NT2/D1 (cell line): Measurements from ENCODE around the gene CCR5.

Experiments
- SUZ12 ChIP-seq: IDR thresholded peaks from 2 replicates; pipeline ENCODE4 v1.6.1; 2011; ENCODE audit not compliant: insufficient read length, insufficient read depth; ENCODE audit errors: extremely low read depth
- YY1 ChIP-seq: IDR thresholded peaks from 2 replicates; pipeline ENCODE4 v1.6.1; 2011; ENCODE audit not compliant: insufficient read length, insufficient read depth
- ZNF274 ChIP-seq: IDR thresholded peaks from 2 replicates; pipeline ENCODE4 v1.6.1; 2011; ENCODE audit warnings: mild to moderate bottlenecking, low read depth, low read length

GRCh38 chr3:46369151-46369550 lies 1.6 kb upstream of the CCR5 start:
- TF ChIP-seq SUZ12 (no peak), YY1 (no peak), ZNF274 (no peak)
